Bronchial epithelial cell (primary cell): ENCODE results near the gene TH. TPM values are rescaled to one million over a fixed set of nuclear protein-coding genes. Genes with fewer than 3 reads are reported as not detected.
A peak's percentile ranks its signal among the peaks of the same experiment; 100 is the strongest.

Source experiments
- DNase-seq: peaks from one replicate; pipeline ENCODE4 v3.0.0-alpha.2; 2010; ENCODE audit warnings: low read depth
- FAIRE-seq: peaks from 2 replicates; lab custom pipeline; 2011; peaks lifted over from hg19 to GRCh38; lab: Jason Lieb, UNC
- H3K27me3 ChIP-seq: 2 replicates; pipeline ENCODE4 v1.5.1; 2011; ENCODE audit warnings: low read length; ENCODE audit not compliant: control insufficient read depth, insufficient read depth
- H3K36me3 ChIP-seq: 2 replicates; pipeline ENCODE4 v1.5.1; 2011; ENCODE audit warnings: low read length; ENCODE audit not compliant: control insufficient read depth, insufficient read depth
- H3K4me3 ChIP-seq: 2 replicates; pipeline ENCODE4 v1.5.1; 2011; ENCODE audit warnings: mild to moderate bottlenecking, low read depth, low read length, control low read depth
- total RNA-seq: library from RNA; depleted of rRNA; stranded (reverse); fragments of >200 nt; gene quantifications from 2 replicates; pipeline ENCODE4 v1.2.1, GENCODE V29; 2014
- TF ChIP-seq, protein P1 (sequence below): IDR thresholded peaks from 2 replicates; pipeline ENCODE4 v1.5.1; 2011; ENCODE audit warnings: mild to moderate bottlenecking, moderate library complexity, low read length, control low read depth, inconsistent platforms; ENCODE audit not compliant: insufficient read depth, severe bottlenecking

TH gene
- total RNA-seq, 1 donor from 2014 or later, result under 0.01 TPM

- Histone ChIP-seq H3K4me3 (no peak overlapping the region), H3K27me3 (peaks cover 5% of the 10 kb centered on the region), H3K36me3 (no peaks in the 10 kb centered on the region)
- TF ChIP-seq, protein P1, sequence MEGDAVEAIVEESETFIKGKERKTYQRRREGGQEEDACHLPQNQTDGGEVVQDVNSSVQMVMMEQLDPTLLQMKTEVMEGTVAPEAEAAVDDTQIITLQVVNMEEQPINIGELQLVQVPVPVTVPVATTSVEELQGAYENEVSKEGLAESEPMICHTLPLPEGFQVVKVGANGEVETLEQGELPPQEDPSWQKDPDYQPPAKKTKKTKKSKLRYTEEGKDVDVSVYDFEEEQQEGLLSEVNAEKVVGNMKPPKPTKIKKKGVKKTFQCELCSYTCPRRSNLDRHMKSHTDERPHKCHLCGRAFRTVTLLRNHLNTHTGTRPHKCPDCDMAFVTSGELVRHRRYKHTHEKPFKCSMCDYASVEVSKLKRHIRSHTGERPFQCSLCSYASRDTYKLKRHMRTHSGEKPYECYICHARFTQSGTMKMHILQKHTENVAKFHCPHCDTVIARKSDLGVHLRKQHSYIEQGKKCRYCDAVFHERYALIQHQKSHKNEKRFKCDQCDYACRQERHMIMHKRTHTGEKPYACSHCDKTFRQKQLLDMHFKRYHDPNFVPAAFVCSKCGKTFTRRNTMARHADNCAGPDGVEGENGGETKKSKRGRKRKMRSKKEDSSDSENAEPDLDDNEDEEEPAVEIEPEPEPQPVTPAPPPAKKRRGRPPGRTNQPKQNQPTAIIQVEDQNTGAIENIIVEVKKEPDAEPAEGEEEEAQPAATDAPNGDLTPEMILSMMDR, result no peak
- FAIRE-seq (peak; percentile 100), DNase-seq (no peak)
Observed at GRCh38 chr11:2131371-2132236, 40.0 kb downstream of the TH start.

GRCh38 chr11:2130881-2131352, 40.7 kb downstream of the TH start:
- FAIRE-seq, result no peak
- Histone ChIP-seq H3K27me3 (peaks cover 5% of the 10 kb centered on the region), H3K4me3 (no peak overlapping the region), H3K36me3 (no peaks in the 10 kb centered on the region)
- DNase-seq, result no peak
- TF ChIP-seq, protein P1, result no peak

DNA sequence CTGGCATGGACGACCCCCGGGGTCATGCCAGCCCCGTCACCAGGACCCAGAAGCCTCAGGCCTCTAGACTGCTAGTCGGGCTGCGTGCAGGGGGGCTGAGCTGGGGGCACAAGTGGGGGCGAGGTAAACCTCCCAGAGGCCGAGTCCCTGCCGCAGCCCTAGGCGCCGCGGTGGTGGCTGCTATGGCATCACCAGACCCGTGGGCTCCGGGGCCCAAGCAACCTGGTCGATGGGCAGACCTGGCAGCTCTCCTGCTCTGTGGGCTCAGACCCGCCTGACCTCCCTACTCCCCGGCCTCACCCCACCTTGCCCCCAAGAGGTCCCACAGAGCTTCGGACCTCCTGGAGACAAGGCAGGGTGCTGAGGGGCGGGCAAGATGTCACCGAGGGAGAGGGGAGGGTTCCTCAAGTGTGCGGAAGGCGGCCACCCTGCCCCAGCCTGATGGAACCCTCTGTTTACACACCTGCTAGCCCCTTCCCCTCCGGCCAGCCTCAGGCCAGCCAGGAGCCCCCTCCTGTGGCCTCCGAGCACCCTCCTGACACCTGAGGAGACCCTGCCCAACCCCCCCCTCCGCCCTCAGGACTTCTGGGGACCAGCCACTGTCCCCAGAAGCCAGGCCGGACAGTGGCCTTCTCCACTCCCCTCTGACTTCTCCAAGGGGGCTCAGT, 41.8 kb downstream of the TH start:
- H3K27me3 ChIP-seq, result peaks cover 5% of the 10 kb centered on the region
- DNase-seq, result no peak
- no peak for FAIRE-seq
- no peaks in the 10 kb centered on the region for H3K36me3 ChIP-seq
- no peak overlapping the region for H3K4me3 ChIP-seq
- TF ChIP-seq, protein P1, result no peak

GRCh38 chr11:2129308-2129698, 42.3 kb downstream of the TH start:
- Histone ChIP-seq H3K4me3 (no peak overlapping the region), H3K36me3 (no peaks in the 10 kb centered on the region), H3K27me3 (peaks cover 5% of the 10 kb centered on the region)
- DNase-seq (no peak), FAIRE-seq (no peak)
- TF ChIP-seq, protein P1, result no peak

- Histone ChIP-seq H3K27me3 (peaks cover 5% of the 10 kb centered on the region), H3K36me3 (no peaks in the 10 kb centered on the region), H3K4me3 (no peak overlapping the region)
- FAIRE-seq (peak; percentile 32), DNase-seq (no peak)
- TF ChIP-seq, protein P1, result no peak
Observed at GRCh38 chr11:2128511-2129307, 42.9 kb downstream of the TH start.
